GM23248 (cell line): ENCODE measurements around the gene PRODH. TPM values are rescaled to one million over a fixed set of nuclear protein-coding genes. Genes with fewer than 3 reads are reported as not detected.
"Not testable (repeated sequence)": the region's sequence is repeated elsewhere in the genome, so short reads cannot be mapped to it uniquely, and the experiment has no call there.

Source experiments
- DNase-seq: peaks from one replicate; pipeline ENCODE4 v3.0.0-alpha.2; 2015
- H2AFZ ChIP-seq: fragments of 200-600 bp; sonication (generic); 2 replicates; pipeline ENCODE4 v1.6.1; 2016; ENCODE audit warnings: antibody characterized with exemption
- H3F3A ChIP-seq: fragments of 200-600 bp; sonication (generic); 2 replicates; pipeline ENCODE4 v1.6.1; 2016; ENCODE audit warnings: mild to moderate bottlenecking, antibody characterized with exemption, mixed run types; ENCODE audit not compliant: insufficient read depth
- H3K27ac ChIP-seq: fragments of 200-600 bp; sonication (generic); 2 replicates; pipeline ENCODE4 v1.5.1; 2016; ENCODE audit warnings: mild to moderate bottlenecking
- H3K27me3 ChIP-seq: fragments of 200-600 bp; sonication (generic); replicated peaks from 2 replicates; pipeline ENCODE4 v1.6.1; 2016; ENCODE audit warnings: mild to moderate bottlenecking; ENCODE audit not compliant: insufficient read depth
- H3K36me3 ChIP-seq: fragments of 200-600 bp; sonication (generic); 2 replicates; pipeline ENCODE4 v1.6.1; 2016; ENCODE audit warnings: low read depth, mild to moderate bottlenecking
- H3K4me1 ChIP-seq: fragments of 200-600 bp; sonication (generic); 2 replicates; pipeline ENCODE4 v1.6.1; 2016; ENCODE audit warnings: mild to moderate bottlenecking; ENCODE audit not compliant: insufficient read depth
- H3K4me2 ChIP-seq: fragments of 200-600 bp; sonication (generic); one replicate; pipeline ENCODE4 v1.6.1; 2016; ENCODE audit warnings: mild to moderate bottlenecking; ENCODE audit not compliant: unreplicated experiment
- H3K4me3 ChIP-seq: fragments of 200-600 bp; sonication (generic); 2 replicates; pipeline ENCODE4 v1.5.1; 2016; ENCODE audit warnings: mild to moderate bottlenecking
- H3K79me2 ChIP-seq: fragments of 200-600 bp; sonication (generic); 2 replicates; pipeline ENCODE4 v1.6.1; 2016; ENCODE audit warnings: mild to moderate bottlenecking; ENCODE audit not compliant: insufficient read depth
- H3K9ac ChIP-seq: fragments of 200-600 bp; sonication (generic); 2 replicates; pipeline ENCODE4 v1.6.1; 2016; ENCODE audit warnings: mild to moderate bottlenecking
- H3K9me2 ChIP-seq: fragments of 200-600 bp; sonication (generic); 2 replicates; pipeline ENCODE4 v1.6.1; 2016; ENCODE audit warnings: mixed run types, mild to moderate bottlenecking, moderate library complexity; ENCODE audit not compliant: insufficient read depth
- H3K9me3 ChIP-seq: fragments of 200-600 bp; sonication (generic); one replicate; pipeline ENCODE4 v1.6.1; 2017; ENCODE audit warnings: low read depth
- H4K20me1 ChIP-seq: fragments of 200-600 bp; sonication (generic); 2 replicates; pipeline ENCODE4 v1.6.0; 2016; ENCODE audit not compliant: insufficient read depth
- EZH2 ChIP-seq: fragments of 200-600 bp; sonication (generic); IDR thresholded peaks from 2 replicates; pipeline ENCODE4 v1.6.1; 2018; ENCODE audit warnings: antibody characterized with exemption, mild to moderate bottlenecking; ENCODE audit not compliant: insufficient read depth, poor library complexity, severe bottlenecking
- EZH2phosphoT487 ChIP-seq: fragments of 200-600 bp; sonication (generic); IDR thresholded peaks from 2 replicates; pipeline ENCODE4 v1.6.1; 2018; ENCODE audit warnings: antibody characterized with exemption, moderate library complexity, mild to moderate bottlenecking, low read depth; ENCODE audit not compliant: insufficient read depth
- WGBS, 2 experiments: methylation state at CpG; one replicate each; pipeline ENCODE4 v1.1.6; 2015 to 2017; ENCODE audit warnings: low lambda C conversion rate in 2 of 2, low coverage in 1 of 2; ENCODE audit errors: missing lambda C conversion rate in 2 of 2; 5-methylcytosine and 5-hydroxymethylcytosine counted together
- in situ Hi-C: fragments of 300-500 bp; cut with MboI; formaldehyde crosslinking; loops from 2 replicates; pipeline ENCODE4 v1.15.0; 2020
- polyA plus RNA-seq: library from polyadenylated mRNA; unstranded; fragments of >200 nt; fragmentation: Nextera tagmentation; extraction: Ambion mirVana; gene quantifications from 2 replicates; pipeline ENCODE4 v1.2.1, GENCODE V29; 2016
- total RNA-seq: library from RNA; depleted of rRNA; stranded (reverse); fragments of >200 nt; shearing (Covaris generic); gene quantifications from 2 replicates; pipeline ENCODE4 v1.2.3, GENCODE V29; 2014

Gene PRODH
- total and polyA plus RNA-seq, 2 experiments from 2014 or later: not detected

DNA sequence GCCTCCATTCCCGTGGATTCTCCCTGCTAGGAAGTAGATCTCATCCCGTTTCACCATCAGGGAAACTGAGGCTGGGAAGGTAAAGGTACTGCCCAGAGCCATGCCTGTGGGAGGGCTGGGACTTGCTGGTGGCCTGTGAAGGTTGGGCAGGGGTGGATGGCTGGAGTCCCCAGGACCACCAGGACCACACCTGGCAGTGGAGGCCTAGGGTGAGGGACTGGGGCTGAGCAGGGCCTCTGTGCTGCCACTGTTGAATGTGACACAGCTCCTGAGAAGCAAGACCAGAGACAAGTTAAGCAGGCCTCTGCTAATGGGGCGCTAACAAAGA lies 26.2 kb upstream of the PRODH start:
- Histone ChIP-seq H3K4me3 (no peak overlapping the region), H3K27me3 (peaks cover 3% of the 10 kb centered on the region; the same call in 1 of the 2 replicates), H3F3A (no peaks in the 10 kb centered on the region), H3K4me2 (no peak overlapping the region), H2AFZ (no peak overlapping the region), H3K27ac (no peak overlapping the region), H3K4me1 (no peaks in the 10 kb centered on the region), H3K9ac (no peak overlapping the region), H3K36me3 (no peaks in the 10 kb centered on the region), H3K9me2 (no peaks in the 10 kb centered on the region), H3K79me2 (no peaks in the 10 kb centered on the region), H3K9me3 (no peaks in the 10 kb centered on the region), H4K20me1 (no peaks in the 10 kb centered on the region)
- in situ Hi-C loops: no loop called here
- WGBS, 2 experiments: 44 to 47% methylated on average over 3 of the region's 3 CpGs
- TF ChIP-seq EZH2 (no peak), EZH2phosphoT487 (no peak)
- DNase-seq: no peak

DNA sequence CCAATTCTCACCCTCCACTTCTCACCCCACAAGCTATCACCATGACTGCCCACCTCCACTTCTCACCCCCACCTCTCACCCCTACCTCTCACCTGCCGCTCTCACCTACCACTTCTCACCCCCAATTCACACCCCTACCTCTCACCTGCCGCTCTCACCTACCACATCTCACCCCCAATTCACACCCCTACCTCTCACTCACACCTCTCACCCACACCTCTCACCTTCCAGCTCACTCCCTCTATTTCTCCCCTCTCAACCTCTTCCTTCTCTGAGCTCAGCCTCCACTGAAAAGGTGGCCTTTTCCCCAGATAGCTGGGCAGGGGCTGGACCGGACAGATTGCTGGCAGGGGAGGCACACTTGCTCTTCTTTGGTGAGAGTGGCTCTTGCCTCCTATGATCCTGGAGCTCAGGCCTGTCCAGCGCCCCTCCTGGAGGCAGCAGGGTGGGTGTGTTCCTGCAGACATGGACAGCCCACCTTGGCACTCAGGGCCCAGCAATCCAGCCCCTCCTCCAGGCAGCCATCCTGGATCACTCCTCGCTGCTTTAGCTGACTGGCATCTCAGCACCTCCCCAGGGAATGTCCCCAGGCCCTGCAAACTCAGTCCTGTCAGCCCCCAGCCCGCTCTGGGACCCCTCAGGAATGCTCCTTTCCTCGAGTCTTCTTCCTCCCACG lies 25.7 kb upstream of the PRODH start:
- 40 to 61% methylated on average over 5 to 8 of the region's 8 CpGs for WGBS, 2 experiments

DNA sequence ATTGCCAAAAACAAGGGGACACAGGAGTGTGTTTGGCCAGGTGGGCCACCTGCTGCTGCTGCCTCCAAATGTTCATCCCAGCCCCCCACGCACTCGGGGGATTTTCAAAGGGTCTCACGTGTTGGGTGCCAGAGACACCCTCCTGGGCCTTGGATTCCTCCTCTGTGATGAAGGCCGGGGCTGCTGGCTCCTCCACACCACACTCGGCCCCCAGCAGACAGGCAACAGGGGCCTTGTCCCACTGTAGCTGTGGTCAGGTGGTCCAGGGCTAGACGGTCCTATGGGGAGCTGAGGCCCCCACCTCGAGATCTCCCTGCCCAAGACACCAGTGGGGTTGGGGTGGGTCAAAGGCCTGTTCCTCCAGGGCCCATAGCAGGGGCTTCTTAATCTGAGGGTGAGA lies 25.1 kb upstream of the PRODH start:
- H3K4me3 ChIP-seq, H3K9me3 ChIP-seq, H3K4me2 ChIP-seq, H3K36me3 ChIP-seq, in situ Hi-C loops, H3K27ac ChIP-seq, H3K79me2 ChIP-seq, H3K4me1 ChIP-seq, H3F3A ChIP-seq, H4K20me1 ChIP-seq, H3K27me3 ChIP-seq, DNase-seq, H3K9ac ChIP-seq, H3K9me2 ChIP-seq, H2AFZ ChIP-seq: not testable (repeated sequence)
- WGBS, 2 experiments: 39 to 40% methylated on average over 5 to 7 of the region's 7 CpGs

More for the DNA sequence above, 25.7 kb upstream of the PRODH start:
- H3K27me3 ChIP-seq, H3K4me2 ChIP-seq, H3K4me3 ChIP-seq, H3F3A ChIP-seq, H2AFZ ChIP-seq, H3K79me2 ChIP-seq, H3K9me2 ChIP-seq, H3K9me3 ChIP-seq, H3K9ac ChIP-seq, H3K36me3 ChIP-seq, H4K20me1 ChIP-seq, in situ Hi-C loops, H3K4me1 ChIP-seq, H3K27ac ChIP-seq, DNase-seq: not testable (repeated sequence)

DNA sequence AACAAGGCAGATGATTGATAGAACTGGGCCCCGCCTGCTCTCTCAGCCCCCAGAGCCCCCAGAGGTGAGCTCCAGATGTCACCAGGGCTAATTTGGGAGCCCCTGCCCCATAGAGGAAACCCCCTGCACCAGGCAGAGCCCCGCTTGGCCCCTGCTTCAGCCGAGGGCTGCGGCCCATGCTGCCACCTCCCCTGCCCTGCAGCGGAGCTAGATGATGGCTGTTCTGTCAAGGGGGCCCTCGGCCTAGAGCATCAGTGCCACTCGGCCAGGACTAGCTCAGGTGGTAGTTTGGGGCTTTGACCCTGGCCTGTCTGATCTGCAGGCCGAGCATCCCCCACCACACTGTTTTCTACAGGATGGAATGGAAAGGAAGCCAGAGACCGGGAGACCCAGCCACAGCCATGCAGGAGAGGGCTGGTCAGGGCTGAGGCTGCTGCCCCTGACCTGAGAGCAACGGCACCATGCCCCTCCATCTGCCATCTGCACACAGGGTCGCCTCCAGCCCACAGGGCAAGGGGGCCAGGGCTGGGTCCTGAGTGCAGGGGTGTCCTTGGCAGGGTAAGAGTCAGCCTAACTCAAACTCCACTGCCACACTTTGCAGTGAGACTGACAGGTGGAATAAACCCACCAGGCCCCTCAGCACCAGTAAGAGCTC lies 24.2 kb upstream of the PRODH start:
- WGBS, 2 experiments: 48 to 52% methylated on average over 8 to 9 of the region's 11 CpGs
- H3F3A ChIP-seq, H2AFZ ChIP-seq, H3K4me3 ChIP-seq, H3K4me2 ChIP-seq, H3K79me2 ChIP-seq, H3K4me1 ChIP-seq, H3K9me2 ChIP-seq, DNase-seq, H3K36me3 ChIP-seq, H4K20me1 ChIP-seq, H3K9me3 ChIP-seq, H3K9ac ChIP-seq, H3K27me3 ChIP-seq, H3K27ac ChIP-seq, in situ Hi-C loops: not testable (repeated sequence)

DNA sequence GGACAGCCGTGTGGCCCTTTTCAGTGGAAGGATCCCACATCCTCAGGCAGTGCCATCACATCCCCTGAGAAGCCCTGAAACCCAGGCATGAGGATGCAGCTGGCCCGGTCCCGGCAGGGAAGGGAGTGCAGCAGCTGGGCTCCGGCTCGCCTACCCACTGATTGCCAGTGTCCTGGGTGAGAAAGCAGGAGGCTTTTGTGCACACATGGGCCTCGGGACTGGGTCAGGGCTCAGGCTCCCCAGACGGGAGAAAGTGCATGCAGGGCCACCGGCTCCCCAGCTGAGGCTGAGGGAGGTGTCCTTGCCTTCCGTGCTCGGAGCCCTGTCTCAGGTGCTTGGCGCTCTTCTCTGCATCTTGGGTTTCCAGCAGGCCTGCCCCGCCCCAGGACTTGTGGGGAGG lies 23.6 kb upstream of the PRODH start:
- H4K20me1 ChIP-seq, in situ Hi-C loops, H2AFZ ChIP-seq, H3K9ac ChIP-seq, H3K27me3 ChIP-seq, H3F3A ChIP-seq, H3K4me3 ChIP-seq, H3K36me3 ChIP-seq, H3K27ac ChIP-seq, H3K4me1 ChIP-seq, H3K79me2 ChIP-seq, H3K9me2 ChIP-seq, H3K4me2 ChIP-seq, DNase-seq, H3K9me3 ChIP-seq: not testable (repeated sequence)
- 56 to 58% methylated on average over 9 to 11 of the region's 12 CpGs for WGBS, 2 experiments

DNA sequence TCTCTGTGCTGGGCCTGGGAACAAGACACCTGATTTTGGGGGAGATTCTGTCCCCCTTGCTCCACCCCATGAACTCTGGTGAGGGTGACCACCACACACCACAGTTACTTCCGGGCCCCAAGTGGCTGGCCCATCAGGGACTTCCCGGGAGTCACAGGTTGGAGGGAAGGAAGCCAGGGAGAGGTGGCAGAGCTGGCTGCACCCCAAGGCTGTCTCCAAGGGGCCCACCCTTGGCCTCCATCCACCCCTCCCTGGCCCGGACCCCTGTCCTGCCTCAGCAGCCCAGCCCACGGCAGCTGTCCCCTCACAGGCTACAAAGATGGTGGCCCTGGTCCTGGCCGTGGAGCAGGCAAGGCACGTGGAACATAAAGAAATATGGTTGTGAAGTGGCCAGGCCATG lies 23.2 kb upstream of the PRODH start:
- H2AFZ ChIP-seq, H3K9me3 ChIP-seq, H3K4me3 ChIP-seq, H3K27ac ChIP-seq, H3K4me1 ChIP-seq, H3K27me3 ChIP-seq, H3K9me2 ChIP-seq, in situ Hi-C loops, DNase-seq, H4K20me1 ChIP-seq, H3K79me2 ChIP-seq, H3K9ac ChIP-seq, H3F3A ChIP-seq, H3K36me3 ChIP-seq, H3K4me2 ChIP-seq: not testable (repeated sequence)
- WGBS, 2 experiments: 30 to 47% methylated on average over 6 of the region's 6 CpGs

DNA sequence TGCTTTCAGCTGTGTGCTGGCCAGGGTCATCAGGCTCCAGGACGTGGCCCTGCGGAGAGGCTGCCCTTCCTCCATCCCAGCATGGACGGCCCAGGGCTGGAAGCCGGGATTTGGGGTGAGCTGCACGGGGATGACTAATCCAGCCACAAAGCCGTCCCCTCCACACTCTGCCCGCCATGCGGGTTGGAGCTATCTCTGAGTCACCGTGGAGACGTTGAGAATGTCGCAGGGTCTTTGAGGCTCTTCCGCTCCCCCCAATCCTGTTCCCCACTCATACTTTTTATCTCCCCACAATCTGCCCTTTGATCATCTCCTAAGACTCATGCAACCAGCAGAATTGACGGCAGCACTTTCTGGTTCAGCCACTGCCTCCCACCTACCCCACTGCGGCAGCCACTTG lies 22.6 kb upstream of the PRODH start:
- not testable (repeated sequence) for DNase-seq
- WGBS, 2 experiments: 49 to 57% methylated on average over 14 of the region's 14 CpGs

More for the DNA sequence above, 22.6 kb upstream of the PRODH start:
- H3K79me2 ChIP-seq, in situ Hi-C loops, H3K4me2 ChIP-seq, H3K9ac ChIP-seq, H3K4me3 ChIP-seq, H2AFZ ChIP-seq, H3K27me3 ChIP-seq, H4K20me1 ChIP-seq, H3K4me1 ChIP-seq, H3K9me3 ChIP-seq, H3K36me3 ChIP-seq, H3K27ac ChIP-seq, H3F3A ChIP-seq, H3K9me2 ChIP-seq: not testable (repeated sequence)
